LNCaP clone FGC (cell line): ENCODE data around the gene CELF2.

ENCODE experiments used
- DNase-seq: peaks from one replicate; pipeline ENCODE4 v3.0.0-alpha.2; 2011; ENCODE audit warnings: low read depth
- H3K4me3 ChIP-seq: 2 replicates; pipeline ENCODE4 v1.5.1; 2011; ENCODE audit warnings: mild to moderate bottlenecking, low read depth, low read length, control low read depth
- TF ChIP-seq, protein P1 (sequence below): IDR thresholded peaks from 2 replicates; pipeline ENCODE4 v1.5.1; 2012; ENCODE audit warnings: mild to moderate bottlenecking; ENCODE audit not compliant: control insufficient read depth, insufficient read depth; ENCODE audit errors: extremely low read depth

Gene CELF2

DNA sequence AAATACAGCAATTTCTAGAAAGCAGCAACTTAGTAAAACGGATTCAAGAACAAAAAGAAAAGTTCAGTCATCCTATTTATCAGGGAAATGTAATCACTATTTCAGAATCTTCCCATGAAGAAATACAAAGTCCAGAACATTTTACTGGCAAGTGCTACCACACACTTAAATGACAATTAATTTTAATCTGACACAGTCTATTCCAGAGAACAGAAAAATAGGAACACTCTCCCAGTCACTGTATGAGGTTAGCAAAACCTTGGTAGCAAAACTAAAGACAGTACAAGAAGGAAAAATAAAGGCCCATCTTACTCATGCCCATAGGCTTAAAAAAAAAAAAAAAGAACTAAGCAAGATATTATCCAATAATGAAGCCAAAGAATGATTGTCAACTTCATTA lies 295.8 kb downstream of the CELF2 start:
- no peak for DNase-seq
- H3K4me3 ChIP-seq: no peak overlapping the region
- TF ChIP-seq, protein P1, sequence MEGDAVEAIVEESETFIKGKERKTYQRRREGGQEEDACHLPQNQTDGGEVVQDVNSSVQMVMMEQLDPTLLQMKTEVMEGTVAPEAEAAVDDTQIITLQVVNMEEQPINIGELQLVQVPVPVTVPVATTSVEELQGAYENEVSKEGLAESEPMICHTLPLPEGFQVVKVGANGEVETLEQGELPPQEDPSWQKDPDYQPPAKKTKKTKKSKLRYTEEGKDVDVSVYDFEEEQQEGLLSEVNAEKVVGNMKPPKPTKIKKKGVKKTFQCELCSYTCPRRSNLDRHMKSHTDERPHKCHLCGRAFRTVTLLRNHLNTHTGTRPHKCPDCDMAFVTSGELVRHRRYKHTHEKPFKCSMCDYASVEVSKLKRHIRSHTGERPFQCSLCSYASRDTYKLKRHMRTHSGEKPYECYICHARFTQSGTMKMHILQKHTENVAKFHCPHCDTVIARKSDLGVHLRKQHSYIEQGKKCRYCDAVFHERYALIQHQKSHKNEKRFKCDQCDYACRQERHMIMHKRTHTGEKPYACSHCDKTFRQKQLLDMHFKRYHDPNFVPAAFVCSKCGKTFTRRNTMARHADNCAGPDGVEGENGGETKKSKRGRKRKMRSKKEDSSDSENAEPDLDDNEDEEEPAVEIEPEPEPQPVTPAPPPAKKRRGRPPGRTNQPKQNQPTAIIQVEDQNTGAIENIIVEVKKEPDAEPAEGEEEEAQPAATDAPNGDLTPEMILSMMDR: no peak

DNA sequence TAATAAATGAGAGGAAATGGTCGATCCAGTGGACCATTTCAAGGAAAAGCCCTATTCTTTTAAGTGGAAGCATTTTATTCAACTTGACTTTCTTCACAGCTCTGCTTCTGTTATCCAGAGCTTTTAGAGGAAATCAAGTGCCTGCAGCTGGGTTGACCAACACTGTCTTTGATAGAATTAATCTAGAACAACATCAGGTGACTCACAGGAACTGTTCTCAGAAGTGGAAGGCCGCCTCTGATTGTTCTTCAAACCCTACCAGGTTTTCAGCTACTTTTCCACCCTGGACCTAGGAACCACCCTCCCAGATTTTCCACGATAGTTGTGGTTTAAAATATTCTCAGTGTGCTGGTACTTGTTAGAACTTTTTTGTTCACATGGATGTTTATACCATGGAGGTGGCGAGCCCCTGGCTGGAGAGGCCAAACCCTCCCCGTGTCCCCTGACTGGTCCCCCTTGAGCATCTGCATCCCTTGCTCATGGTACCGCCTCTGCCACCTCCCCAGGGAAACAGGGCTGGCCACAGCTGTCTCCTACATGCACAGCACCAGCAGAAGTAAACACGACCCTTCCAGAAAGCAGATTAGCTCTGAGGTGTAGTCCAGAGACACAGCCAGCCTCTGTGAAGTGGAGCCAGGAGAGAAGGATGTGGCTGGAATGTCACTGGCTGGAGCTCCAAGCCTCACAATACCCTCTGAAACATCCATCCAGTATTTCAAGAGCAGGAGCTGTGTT lies 300.4 kb downstream of the CELF2 start:
- no peak for DNase-seq
- TF ChIP-seq, protein P1: no peak
- H3K4me3 ChIP-seq: no peak overlapping the region

DNA sequence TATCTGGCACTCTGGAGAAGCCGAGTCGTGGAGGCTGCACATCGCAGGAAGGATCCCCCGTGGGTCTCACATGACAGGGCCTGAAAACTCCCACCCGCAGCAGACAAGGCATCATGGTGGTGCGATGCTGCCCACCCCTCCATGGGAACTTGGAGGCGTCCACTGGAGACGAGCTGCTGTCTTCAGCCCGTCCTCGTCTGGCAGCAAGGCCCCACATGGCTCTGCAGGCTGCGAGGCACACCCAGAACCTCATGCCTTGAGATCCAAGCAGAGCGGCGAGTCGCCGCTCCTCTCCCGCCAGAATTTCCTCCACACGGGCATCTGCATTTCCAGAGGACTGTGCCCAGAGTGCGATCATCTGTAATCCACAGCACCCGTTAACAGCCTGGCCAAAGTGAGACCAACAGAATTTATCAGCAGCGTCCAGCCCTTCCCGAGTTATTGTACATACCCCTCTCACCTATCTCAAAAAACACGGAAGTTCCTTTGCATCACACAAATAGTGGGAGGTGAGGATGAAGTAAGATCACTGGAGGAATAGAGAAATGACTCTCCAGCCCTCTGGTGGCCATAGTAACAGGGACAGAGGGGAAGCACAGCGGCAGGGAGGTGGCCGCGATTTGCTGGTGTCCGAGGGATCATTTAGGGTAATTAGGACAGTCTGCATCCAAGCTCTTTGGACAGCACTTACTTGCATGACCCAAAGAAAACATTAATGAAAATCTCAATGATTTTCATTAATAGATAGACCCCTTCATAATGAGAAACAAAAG lies 301.3 kb downstream of the CELF2 start:
- no peak overlapping the region for H3K4me3 ChIP-seq
- TF ChIP-seq, protein P1: no peak
- DNase-seq: no peak

GRCh38 chr10:11319990-11320602 lies 302.4 kb downstream of the CELF2 start:
- DNase-seq: no peak
- no peak overlapping the region for H3K4me3 ChIP-seq
- TF ChIP-seq, protein P1: no peak

DNA sequence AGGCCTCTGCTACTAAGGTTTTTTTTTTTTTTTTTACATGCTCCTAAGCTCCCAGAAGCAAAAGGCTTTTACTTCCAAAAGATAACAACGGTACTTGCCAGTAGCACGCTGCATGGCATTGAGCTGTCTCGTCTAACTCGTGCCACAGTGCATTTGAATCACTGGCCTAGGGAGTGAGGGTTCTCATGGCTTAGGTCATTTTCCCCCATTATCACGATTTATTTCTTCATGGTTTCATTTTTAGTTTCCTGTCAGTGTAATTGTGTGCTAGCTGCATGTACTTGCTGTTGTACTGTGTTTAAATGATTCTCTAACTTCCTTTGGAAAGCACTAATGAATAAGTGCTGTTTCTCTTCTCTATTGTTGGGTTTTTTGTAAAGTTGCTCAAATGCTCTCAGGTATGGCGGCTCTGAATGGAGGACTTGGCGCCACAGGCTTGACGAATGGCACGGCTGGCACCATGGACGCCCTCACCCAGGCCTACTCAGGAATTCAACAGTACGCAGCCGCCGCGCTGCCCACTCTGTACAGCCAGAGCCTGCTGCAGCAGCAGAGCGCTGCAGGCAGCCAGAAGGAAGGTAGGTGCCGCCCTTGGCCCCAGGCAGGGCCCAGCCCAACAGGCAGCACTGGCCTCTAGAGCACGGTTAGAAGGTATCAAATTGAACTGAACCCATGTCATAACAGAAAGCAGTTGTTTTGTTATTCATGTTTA lies 303.3 kb downstream of the CELF2 start:
- TF ChIP-seq, protein P1: no peak
- DNase-seq: no peak
- H3K4me3 ChIP-seq: no peak overlapping the region

- TF ChIP-seq, protein P1: no peak
- no peak overlapping the region for H3K4me3 ChIP-seq
- DNase-seq: no peak
Observed at GRCh38 chr10:11322698-11323097, 305.0 kb downstream of the CELF2 start.
